Measurements from ENCODE around the gene ZNF668. TPM values are rescaled to one million over a fixed set of nuclear protein-coding genes. Genes with fewer than 3 reads are reported as not detected.

Gene ZNF668
- total and polyA plus RNA-seq, 4 donors = 0.92 to 4.8 (median 3.9) TPM

- H3K4me1 ChIP-seq (ENCODE audit: control insufficient read depth in 4 of 4, insufficient read depth in 4 of 4, low read length in 3 of 4) = peaks cover 2 to 18% (median 11%) of the 10 kb centered on the region in 4 donors
- TF ChIP-seq GABPA (IDR thresholded peaks at IDR 0.05 in 1 of 2, conservative IDR thresholded peaks at IDR 0.05 in 1 of 2) = no peak
- DNase-seq (ENCODE audit: low spot score) = no peak
- H3K36me3 ChIP-seq (ENCODE audit: control insufficient read depth in 4 of 4, insufficient read depth in 3 of 4, low read depth in 1 of 4, low read length in 3 of 4) = peaks cover 5 to 28% (median 20%) of the 10 kb centered on the region in 4 donors
- no peaks in the 10 kb centered on the region for H3K9me3 ChIP-seq (ENCODE audit: control insufficient read depth in 4 of 4, low read length in 3 of 4)
- H3K9ac ChIP-seq (ENCODE audit: low read depth in 1 of 2, low read length in 2 of 2) = no peak overlapping the region
- H3K27ac ChIP-seq (ENCODE audit: low read depth in 1 of 2, low read length in 2 of 2) = no peak overlapping the region
- no peaks in the 10 kb centered on the region for H3K27me3 ChIP-seq (ENCODE audit: control insufficient read depth in 4 of 4, insufficient read depth in 4 of 4, low read length in 3 of 4)
- H3K4me3 ChIP-seq (ENCODE audit: low read depth in 1 of 3, low read length in 3 of 3) = no peak overlapping the region
- 95% methylated on average over 16 of the region's 16 CpGs for WGBS
Observed at GRCh38 chr16:31120129-31120528, 46.1 kb upstream of the ZNF668 start.

GRCh38 chr16:31118223-31119155 lies 44.4 kb upstream of the ZNF668 start:
- peaks cover 10 to 30% (median 20%) of the 10 kb centered on the region in 4 donors for H3K4me1 ChIP-seq (ENCODE audit: control insufficient read depth in 4 of 4, insufficient read depth in 4 of 4, low read length in 3 of 4)
- peak overlapping the region; percentile 95 to 97 for H3K27ac ChIP-seq (ENCODE audit: low read depth in 1 of 2, low read length in 2 of 2)
- no peaks in the 10 kb centered on the region for H3K9me3 ChIP-seq (ENCODE audit: control insufficient read depth in 4 of 4, low read length in 3 of 4)
- H3K36me3 ChIP-seq (ENCODE audit: control insufficient read depth in 4 of 4, insufficient read depth in 3 of 4, low read depth in 1 of 4, low read length in 3 of 4) = peaks cover 5 to 23% (median 19%) of the 10 kb centered on the region in 4 donors
- 56% methylated on average over 9 of the region's 9 CpGs for WGBS
- H3K27me3 ChIP-seq (ENCODE audit: control insufficient read depth in 4 of 4, insufficient read depth in 4 of 4, low read length in 3 of 4) = no peaks in the 10 kb centered on the region
- peak overlapping the region; percentile 86 to 94 (median 94) for H3K4me3 ChIP-seq (ENCODE audit: low read depth in 1 of 3, low read length in 3 of 3)
- no peak for DNase-seq (ENCODE audit: low spot score)
- H3K9ac ChIP-seq (ENCODE audit: low read depth in 1 of 2, low read length in 2 of 2) = peak overlapping the region; percentile 93
- TF ChIP-seq RXRA (IDR thresholded peaks at IDR 0.05) = peak in 1 of 2 donors; percentile 40
- TF ChIP-seq REST (IDR thresholded peaks at IDR 0.05) = peak; percentile 21
- no peak for TF ChIP-seq MAX (IDR thresholded peaks at IDR 0.05)
- no peak for TF ChIP-seq ZBTB33 (IDR thresholded peaks at IDR 0.05)
- TF ChIP-seq TAF1 (conservative IDR thresholded peaks at IDR 0.05) = peak; percentile 6
- TF ChIP-seq CTCF (IDR thresholded peaks at IDR 0.05; ENCODE audit: low read depth, low read length, missing input control) = no peak
- peak in 1 of 2 donors; percentile 11 for TF ChIP-seq HNF4A (conservative IDR thresholded peaks at IDR 0.05)

Data from liver (tissue), 9 donors.